GM21447 (cell line): ENCODE data around the gene NLGN1.
A peak's percentile ranks its signal among the peaks of the same experiment; 100 is the strongest.
"Not testable (repeated sequence)": the region's sequence is repeated elsewhere in the genome, so short reads cannot be mapped to it uniquely, and the experiment has no call there.

Experiments
- ATAC-seq: cut with Tn5 transposase; IDR thresholded peaks from one replicate; pipeline ENCODE4 v1.9.1; 2021; ENCODE audit not compliant: unreplicated experiment

The NLGN1 gene

GRCh38 chr3:173429076-173429475, 31.5 kb downstream of the NLGN1 start:
- no peak for ATAC-seq

- no peak for ATAC-seq
Measured at GRCh38 chr3:173429527-173429926, 32.0 kb downstream of the NLGN1 start.

GRCh38 chr3:173430576-173430975, 33.0 kb downstream of the NLGN1 start:
- no peak for ATAC-seq

GRCh38 chr3:173439004-173439403, 41.5 kb downstream of the NLGN1 start:
- no peak for ATAC-seq

- ATAC-seq = no peak
Measured at GRCh38 chr3:173440514-173440913, 43.0 kb downstream of the NLGN1 start.

GRCh38 chr3:173451561-173451960, 54.0 kb downstream of the NLGN1 start:
- ATAC-seq = not testable (repeated sequence)

GRCh38 chr3:173463250-173463649, 65.7 kb downstream of the NLGN1 start:
- no peak for ATAC-seq

GRCh38 chr3:173465112-173465511, 67.6 kb downstream of the NLGN1 start:
- no peak for ATAC-seq

GRCh38 chr3:173465898-173466678, 68.5 kb downstream of the NLGN1 start:
- no peak for ATAC-seq

GRCh38 chr3:173467501-173467900, 70.0 kb downstream of the NLGN1 start:
- no peak for ATAC-seq

- ATAC-seq = no peak
Measured at GRCh38 chr3:173473237-173473636, 75.7 kb downstream of the NLGN1 start.

- no peak for ATAC-seq
Measured at GRCh38 chr3:173479301-173479700, 81.8 kb downstream of the NLGN1 start.

GRCh38 chr3:173501931-173502489, 104.5 kb downstream of the NLGN1 start:
- ATAC-seq = no peak

GRCh38 chr3:173502983-173503568, 105.5 kb downstream of the NLGN1 start:
- no peak for ATAC-seq

- ATAC-seq = no peak
Measured at GRCh38 chr3:173510565-173510964, 113.0 kb downstream of the NLGN1 start.

GRCh38 chr3:173513123-173513522, 115.6 kb downstream of the NLGN1 start:
- no peak for ATAC-seq

GRCh38 chr3:173529062-173529711, 131.6 kb downstream of the NLGN1 start:
- peak; percentile 99 for ATAC-seq

- ATAC-seq = no peak
Measured at GRCh38 chr3:173531602-173532001, 134.1 kb downstream of the NLGN1 start.

GRCh38 chr3:173538410-173538809, 140.9 kb downstream of the NLGN1 start:
- ATAC-seq = no peak

GRCh38 chr3:173545590-173545989, 148.0 kb downstream of the NLGN1 start:
- not testable (repeated sequence) for ATAC-seq

- no peak for ATAC-seq
Measured at GRCh38 chr3:173547070-173547469, 149.5 kb downstream of the NLGN1 start.

- ATAC-seq = no peak
Measured at GRCh38 chr3:173548261-173548660, 150.7 kb downstream of the NLGN1 start.
